Head of caudate nucleus (tissue), 42 donors: Measurements from ENCODE around the gene TRIP12.
"Not testable (repeated sequence)": the region's sequence is repeated elsewhere in the genome, so short reads cannot be mapped to it uniquely, and the experiment has no call there.

ENCODE experiments used
- DNase-seq, 42 donors: peaks; one replicate each; pipeline versions ENCODE4 v3.0.0 to v3.0.0-alpha.2; 2020 to 2021; ENCODE audit warnings: mixed read lengths in 7 of 42
- intact Hi-C: fragments of 100-400 bp; cut with DNase I; formaldehyde crosslinking; loops from one replicate; pipeline ENCODE4 v1.15.0; 2022

Gene TRIP12

DNA sequence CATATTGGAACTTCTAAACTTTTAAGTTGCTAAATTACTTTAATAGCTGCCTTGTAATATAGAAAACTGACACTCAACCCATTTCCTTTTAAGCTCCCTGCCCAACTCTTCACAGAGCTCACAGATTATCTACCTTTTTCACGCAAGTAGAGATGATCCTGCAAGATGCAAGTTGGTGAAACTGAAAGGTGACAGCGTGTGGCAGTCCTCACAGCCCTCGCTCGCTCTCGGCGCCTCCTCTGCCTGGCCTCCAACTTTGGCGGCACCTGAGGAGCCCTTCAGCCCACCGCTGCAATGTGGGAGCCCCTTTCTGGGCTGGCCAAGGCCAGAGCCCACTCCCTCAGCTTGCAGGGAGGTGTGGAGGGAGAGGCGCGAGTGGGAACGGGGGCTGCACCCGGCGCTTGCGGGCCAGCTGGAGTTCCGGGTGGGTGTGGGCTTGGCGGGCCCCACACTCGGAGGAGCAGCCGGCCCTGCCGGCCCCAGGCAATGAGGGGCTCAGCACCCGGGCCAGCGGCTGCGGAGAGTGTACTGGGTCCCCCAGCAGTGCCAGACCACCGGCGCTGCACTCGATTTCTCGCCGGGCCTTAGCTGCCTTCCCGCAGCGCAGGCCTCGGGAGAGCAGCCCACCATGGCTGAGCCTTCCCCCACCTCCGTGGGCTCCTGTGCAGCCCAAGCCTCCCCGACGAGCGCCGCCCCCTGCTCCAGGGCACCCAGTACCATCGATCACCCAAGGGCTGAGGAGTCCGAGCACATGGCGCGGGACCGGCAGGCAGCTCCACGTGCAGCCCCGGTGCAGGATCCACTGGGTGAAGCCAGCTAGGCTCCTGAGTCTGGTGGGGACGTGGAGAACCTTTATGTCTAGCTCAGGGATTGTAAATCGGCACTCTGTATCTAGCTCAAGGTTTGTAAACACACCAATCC, 71.2 kb downstream of the TRIP12 start:
- intact Hi-C loops, DNase-seq: not testable (repeated sequence)

DNA sequence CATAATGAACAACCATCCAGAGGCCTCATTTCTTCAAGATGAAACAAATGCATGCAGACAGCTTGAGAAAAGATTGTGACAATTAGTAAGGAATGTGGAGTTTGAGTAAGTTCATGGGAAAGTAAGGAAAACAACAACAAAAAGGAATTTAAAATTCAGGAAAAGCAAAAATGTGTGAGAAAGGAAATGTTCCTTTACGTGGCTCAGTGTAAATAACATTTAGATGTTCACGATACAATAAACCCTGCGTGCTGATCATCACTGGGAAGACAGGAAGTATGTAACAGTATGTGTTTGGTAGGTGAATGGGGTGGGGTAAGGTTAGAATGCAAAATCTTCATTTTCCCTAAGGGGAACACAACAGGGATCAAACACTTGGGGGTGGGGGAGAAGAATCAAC, 72.7 kb downstream of the TRIP12 start:
- intact Hi-C loops, result no loop called here

GRCh38 chr2:229843613-229844012, 78.2 kb downstream of the TRIP12 start:
- intact Hi-C loops, result no loop called here
- DNase-seq, result no peak

More for the DNA sequence above, 72.7 kb downstream of the TRIP12 start:
- DNase-seq, result no peak

DNA sequence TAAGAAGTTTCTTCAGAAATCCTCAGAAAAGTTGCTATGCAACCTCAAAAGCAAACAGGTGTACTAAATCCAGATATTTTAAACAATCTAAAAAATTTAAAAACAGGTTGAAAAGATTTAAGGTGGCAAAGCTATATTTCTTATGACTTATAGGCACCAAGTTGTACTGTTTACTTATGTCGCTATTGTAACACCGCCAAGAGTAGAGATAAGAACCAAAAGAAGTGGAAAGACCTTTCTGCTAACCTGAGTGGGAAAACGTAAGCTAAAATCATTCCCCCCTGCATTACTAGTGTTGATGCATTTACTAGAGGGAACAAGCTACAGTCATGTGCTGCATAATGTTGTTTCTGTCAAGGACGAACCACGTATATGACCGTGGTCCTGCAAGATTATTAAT, 83.1 kb downstream of the TRIP12 start:
- DNase-seq, result no peak
- intact Hi-C loops, result no loop called here

GRCh38 chr2:229836847-229837246, 85.0 kb downstream of the TRIP12 start:
- intact Hi-C loops, result no loop called here
- DNase-seq, result peak in 2 of 42 donors; percentile 12 to 24

- DNase-seq, result no peak
- intact Hi-C loops, result no loop called here
Measured at GRCh38 chr2:229835596-229836283, 86.1 kb downstream of the TRIP12 start.

- intact Hi-C loops, DNase-seq: not testable (repeated sequence)
Measured at GRCh38 chr2:229834368-229834767, 87.4 kb downstream of the TRIP12 start.

DNA sequence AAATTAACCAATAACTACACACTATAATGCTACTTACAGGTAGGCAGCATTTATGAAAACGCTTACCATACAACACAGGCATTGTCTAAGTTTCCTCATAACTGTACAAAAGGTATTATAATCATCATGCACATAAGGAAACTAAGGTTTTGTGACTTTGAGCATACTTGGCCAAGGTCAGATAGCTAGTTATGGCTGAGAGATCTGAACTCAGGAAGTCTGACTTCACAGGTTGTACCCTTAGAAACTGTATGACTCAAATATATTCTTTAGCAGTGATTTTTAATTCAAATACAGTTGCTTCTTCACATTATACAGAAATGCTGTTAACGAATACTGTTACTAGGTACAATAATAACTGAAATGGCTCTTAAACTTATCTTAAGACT, 89.3 kb downstream of the TRIP12 start:
- no peak for DNase-seq
- intact Hi-C loops, result no loop called here

DNA sequence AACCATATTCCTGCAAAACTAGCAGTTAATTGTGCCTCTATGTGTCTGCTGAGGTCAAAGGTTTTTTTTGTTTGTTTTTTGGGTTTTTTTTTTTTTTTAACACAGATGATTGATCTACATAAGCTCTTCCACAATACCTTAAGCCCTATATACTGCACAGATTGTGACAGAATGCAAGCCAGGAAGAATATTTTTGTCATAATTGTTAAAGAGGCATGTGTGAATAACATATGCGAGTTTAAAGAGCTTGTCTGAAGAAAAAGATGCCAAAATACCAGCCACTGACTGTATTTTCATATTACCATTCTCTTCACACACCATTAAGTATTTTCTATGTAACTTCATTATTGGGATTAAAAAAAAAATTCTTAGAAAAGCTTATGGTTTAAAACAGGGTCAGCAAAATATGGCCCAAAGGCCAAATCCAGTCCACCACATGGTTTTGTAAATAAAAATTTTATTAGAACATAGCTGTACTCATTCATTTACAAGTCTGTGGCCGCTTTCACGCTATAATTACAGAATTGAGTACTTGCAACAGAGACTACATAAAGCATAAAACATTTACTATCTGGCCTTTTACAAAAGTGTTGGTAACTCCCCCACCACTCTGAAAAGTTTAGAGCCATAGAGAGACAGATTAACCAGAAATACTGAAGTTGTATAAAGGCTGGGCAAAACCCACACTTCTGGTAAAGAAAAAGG, 89.9 kb downstream of the TRIP12 start:
- intact Hi-C loops, result no loop called here
- no peak for DNase-seq

GRCh38 chr2:229825476-229825875, 96.3 kb downstream of the TRIP12 start:
- intact Hi-C loops, result no loop called here
- DNase-seq, result no peak

DNA sequence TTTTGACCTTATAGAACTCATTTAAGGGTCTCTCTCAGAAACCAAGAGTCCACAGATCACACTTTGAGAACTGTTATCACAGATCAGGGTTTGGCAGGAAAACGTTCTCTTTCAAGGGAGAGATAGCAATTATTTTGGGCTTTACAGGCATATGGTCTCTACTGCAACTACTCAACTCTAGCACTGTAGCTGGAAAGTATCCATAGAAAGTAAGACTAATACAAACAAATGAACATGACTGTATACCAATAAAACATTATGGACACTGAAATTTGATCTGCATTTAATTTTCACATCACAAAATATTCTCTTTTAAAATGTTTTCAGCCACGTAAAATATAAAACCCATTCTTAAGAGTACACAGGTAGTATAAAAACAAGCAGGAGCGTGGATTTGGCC, 100.5 kb downstream of the TRIP12 start:
- intact Hi-C loops, result no loop called here
- no peak for DNase-seq

GRCh38 chr2:229818230-229818629, 103.6 kb downstream of the TRIP12 start:
- intact Hi-C loops, result no loop called here
- no peak for DNase-seq

DNA sequence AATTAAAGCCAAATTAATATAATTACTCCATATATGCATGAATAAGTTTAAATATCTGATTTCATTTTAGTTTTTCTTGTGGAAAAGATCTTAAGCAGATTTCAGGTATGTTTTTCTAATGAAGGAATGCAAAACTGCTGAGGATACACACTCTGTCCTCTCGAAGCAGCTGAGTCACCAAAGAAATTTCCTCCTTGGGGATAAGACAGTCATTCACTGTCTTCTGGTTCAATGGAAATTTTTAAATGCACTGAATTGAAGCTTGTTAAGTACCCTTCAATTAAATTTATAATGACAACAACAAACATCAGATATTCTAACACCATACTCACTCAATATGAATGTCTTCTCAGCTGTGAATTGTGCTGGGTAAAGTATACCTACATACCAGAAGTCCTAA, 106.0 kb downstream of the TRIP12 start:
- no peak for DNase-seq

GRCh38 chr2:229815342-229815741, 106.5 kb downstream of the TRIP12 start:
- intact Hi-C loops, result no loop called here
- DNase-seq, result peak in 6 of 42 donors; percentile 8 to 49 (median 13)

More for the DNA sequence above, 106.0 kb downstream of the TRIP12 start:
- intact Hi-C loops, result no loop called here

- intact Hi-C loops, result no loop called here
- DNase-seq, result no peak
Measured at GRCh38 chr2:229810786-229811185, 111.0 kb downstream of the TRIP12 start.

- intact Hi-C loops, result no loop called here
- no peak for DNase-seq
Measured at GRCh38 chr2:229805559-229805958, 116.2 kb downstream of the TRIP12 start.

GRCh38 chr2:229802785-229803184, 119.0 kb downstream of the TRIP12 start:
- intact Hi-C loops, result loop anchor here (5.0 kb wide), 1 partner anchor 120 kb away; the partner anchor contains the start of genes FBXO36 and TRIP12
- DNase-seq, result no peak

- peak; percentile 16 to 85 (median 63) for DNase-seq
- intact Hi-C loops, result loop anchor here (5.0 kb wide), 1 partner anchor 121 kb away; the partner anchor contains the start of genes FBXO36 and TRIP12
Measured at GRCh38 chr2:229800997-229801754, 120.6 kb downstream of the TRIP12 start.
